Smooth muscle cell (in vitro differentiated cells): ENCODE results near the gene OR4K2. TPM values are rescaled to one million over a fixed set of nuclear protein-coding genes. Genes with fewer than 3 reads are reported as not detected.
"Not testable (repeated sequence)": the region's sequence is repeated elsewhere in the genome, so short reads cannot be mapped to it uniquely, and the experiment has no call there.

ENCODE experiments used
- DNase-seq: peaks from one replicate; lab custom pipeline; 2025; ENCODE audit not compliant: unreplicated experiment; lab: John Stamatoyannopoulos, UW
- H2AFZ ChIP-seq: fragments of 200-600 bp; sonication (generic); 2 replicates; pipeline ENCODE4 v1.6.0; 2016; ENCODE audit warnings: antibody characterized with exemption, low read depth, mild to moderate bottlenecking
- H3F3A ChIP-seq: fragments of 200-600 bp; sonication (generic); 2 replicates; pipeline ENCODE4 v1.6.0; 2017; ENCODE audit warnings: antibody characterized with exemption, low read depth
- H3K27ac ChIP-seq: fragments of 200-600 bp; sonication (generic); 2 replicates; pipeline ENCODE4 v1.5.1; 2016; ENCODE audit warnings: low read depth, mild to moderate bottlenecking
- H3K27me3 ChIP-seq: fragments of 200-600 bp; sonication (generic); 2 replicates; pipeline ENCODE4 v1.6.1; 2016; ENCODE audit warnings: low read depth, mild to moderate bottlenecking
- H3K36me3 ChIP-seq: fragments of 200-600 bp; sonication (generic); 2 replicates; pipeline ENCODE4 v1.5.1; 2016; ENCODE audit warnings: low read depth
- H3K4me1 ChIP-seq: fragments of 200-600 bp; sonication (generic); 2 replicates; pipeline ENCODE4 v1.5.1; 2016; ENCODE audit warnings: low read depth
- H3K4me2 ChIP-seq: fragments of 200-600 bp; sonication (generic); 2 replicates; pipeline ENCODE4 v1.6.0; 2016; ENCODE audit warnings: mild to moderate bottlenecking
- H3K4me3 ChIP-seq: fragments of 200-600 bp; sonication (generic); 2 replicates; pipeline ENCODE4 v1.5.1; 2016; ENCODE audit warnings: mild to moderate bottlenecking
- H3K79me2 ChIP-seq: fragments of 200-600 bp; sonication (generic); 2 replicates; pipeline ENCODE4 v1.6.0; 2016; ENCODE audit warnings: low read depth, mild to moderate bottlenecking
- H3K9ac ChIP-seq: fragments of 200-600 bp; sonication (generic); 2 replicates; pipeline ENCODE4 v1.6.0; 2016; ENCODE audit warnings: low read depth
- H3K9me3 ChIP-seq: fragments of 200-600 bp; sonication (generic); replicated peaks from 2 replicates; pipeline ENCODE4 v1.5.1; 2016; ENCODE audit warnings: low read depth
- H4K20me1 ChIP-seq: fragments of 200-600 bp; sonication (generic); 2 replicates; pipeline ENCODE4 v1.6.0; 2016; ENCODE audit warnings: low read depth
- CTCF ChIP-seq: fragments of 200-600 bp; sonication (generic); IDR thresholded peaks from 2 replicates; pipeline ENCODE4 v1.5.1; 2017; ENCODE audit warnings: borderline replicate concordance, mild to moderate bottlenecking, antibody characterized with exemption; ENCODE audit not compliant: insufficient read depth, poor library complexity, severe bottlenecking
- WGBS: methylation state at CpG from one replicate; pipeline ENCODE4 v1.1.7; 2016; ENCODE audit warnings: low lambda C conversion rate; 5-methylcytosine and 5-hydroxymethylcytosine counted together
- polyA plus RNA-seq: library from polyadenylated mRNA; unstranded; fragments of >200 nt; fragmentation: Nextera tagmentation; extraction: Ambion mirVana; gene quantifications from 2 replicates; pipeline ENCODE4 v1.2.1, GENCODE V29; 2016
- total RNA-seq: library from RNA; depleted of rRNA; stranded (reverse); fragments of >200 nt; gene quantifications from 2 replicates; pipeline ENCODE4 v1.2.3, GENCODE V29; 2014

Gene OR4K2
- total and polyA plus RNA-seq, 2 experiments from 2014 or later = not detected

GRCh38 chr14:19838433-19838832 is 36.5 kb upstream of the OR4K2 start:
- H4K20me1 ChIP-seq = no peaks in the 10 kb centered on the region
- no peak overlapping the region for H3K4me3 ChIP-seq
- no peak overlapping the region for H3K9ac ChIP-seq
- H3K4me1 ChIP-seq = no peaks in the 10 kb centered on the region
- no peaks in the 10 kb centered on the region for H3K79me2 ChIP-seq
- H3K4me2 ChIP-seq = no peak overlapping the region
- no peak for DNase-seq
- H3K36me3 ChIP-seq = no peaks in the 10 kb centered on the region
- TF ChIP-seq CTCF = no peak
- no peak overlapping the region for H3K27ac ChIP-seq
- no peak overlapping the region for H2AFZ ChIP-seq
- no peaks in the 10 kb centered on the region for H3F3A ChIP-seq
- peaks cover 32% of the 10 kb centered on the region for H3K9me3 ChIP-seq
- H3K27me3 ChIP-seq = no peaks in the 10 kb centered on the region

GRCh38 chr14:19851365-19851764 is 23.6 kb upstream of the OR4K2 start:
- Histone ChIP-seq H3K36me3 (no peaks in the 10 kb centered on the region), H2AFZ (no peak overlapping the region), H3K79me2 (no peaks in the 10 kb centered on the region), H3K9ac (no peak overlapping the region), H3K27ac (no peak overlapping the region), H3F3A (no peaks in the 10 kb centered on the region), H3K4me3 (no peak overlapping the region), H3K4me2 (no peak overlapping the region), H3K4me1 (no peaks in the 10 kb centered on the region), H3K9me3 (peaks cover 23% of the 10 kb centered on the region), H3K27me3 (no peaks in the 10 kb centered on the region), H4K20me1 (no peaks in the 10 kb centered on the region)
- no peak for TF ChIP-seq CTCF
- no peak for DNase-seq

GRCh38 chr14:19866061-19866669 is 8.8 kb upstream of the OR4K2 start:
- not testable (repeated sequence) for H4K20me1 ChIP-seq, H3K4me1 ChIP-seq, H3K79me2 ChIP-seq, H3K27me3 ChIP-seq, H3K27ac ChIP-seq, H3K4me3 ChIP-seq, H3K9ac ChIP-seq, H3F3A ChIP-seq, H2AFZ ChIP-seq, DNase-seq, H3K4me2 ChIP-seq, H3K36me3 ChIP-seq
- peaks cover 39% of the 10 kb centered on the region for H3K9me3 ChIP-seq
- 92% methylated on average over 27 of the region's 39 CpGs for WGBS

- no peaks in the 10 kb centered on the region for H3F3A ChIP-seq
- H3K27ac ChIP-seq = no peak overlapping the region
- H3K4me3 ChIP-seq = no peak overlapping the region
- no peaks in the 10 kb centered on the region for H3K4me1 ChIP-seq
- H3K9ac ChIP-seq = no peak overlapping the region
- H4K20me1 ChIP-seq = no peaks in the 10 kb centered on the region
- no peak overlapping the region for H3K4me2 ChIP-seq
- no peaks in the 10 kb centered on the region for H3K79me2 ChIP-seq
- no peaks in the 10 kb centered on the region for H3K36me3 ChIP-seq
- H3K27me3 ChIP-seq = no peaks in the 10 kb centered on the region
- H2AFZ ChIP-seq = no peak overlapping the region
- no peak for TF ChIP-seq CTCF
- peaks cover 51% of the 10 kb centered on the region for H3K9me3 ChIP-seq
- WGBS = 66% methylated on average over 6 of the region's 6 CpGs
- DNase-seq = no peak
Measured at GRCh38 chr14:19873178-19873577, 1.8 kb upstream of the OR4K2 start.
